Stimulated activated CD4-positive, alpha-beta T cell treated with anti-CD3 and anti-CD28 coated beads, Interleukin-15, amount 100 ng/mL, for 48 hours (primary cell): ENCODE data around the gene ZXDC.
A peak's percentile ranks its signal among the peaks of the same experiment; 100 is the strongest.

Experiments used
- DNase-seq, 2 donors: peaks; one replicate each; pipeline ENCODE4 v3.0.0-alpha.2; 2020; ENCODE audit warnings: low read depth in 2 of 2

Gene ZXDC

DNA sequence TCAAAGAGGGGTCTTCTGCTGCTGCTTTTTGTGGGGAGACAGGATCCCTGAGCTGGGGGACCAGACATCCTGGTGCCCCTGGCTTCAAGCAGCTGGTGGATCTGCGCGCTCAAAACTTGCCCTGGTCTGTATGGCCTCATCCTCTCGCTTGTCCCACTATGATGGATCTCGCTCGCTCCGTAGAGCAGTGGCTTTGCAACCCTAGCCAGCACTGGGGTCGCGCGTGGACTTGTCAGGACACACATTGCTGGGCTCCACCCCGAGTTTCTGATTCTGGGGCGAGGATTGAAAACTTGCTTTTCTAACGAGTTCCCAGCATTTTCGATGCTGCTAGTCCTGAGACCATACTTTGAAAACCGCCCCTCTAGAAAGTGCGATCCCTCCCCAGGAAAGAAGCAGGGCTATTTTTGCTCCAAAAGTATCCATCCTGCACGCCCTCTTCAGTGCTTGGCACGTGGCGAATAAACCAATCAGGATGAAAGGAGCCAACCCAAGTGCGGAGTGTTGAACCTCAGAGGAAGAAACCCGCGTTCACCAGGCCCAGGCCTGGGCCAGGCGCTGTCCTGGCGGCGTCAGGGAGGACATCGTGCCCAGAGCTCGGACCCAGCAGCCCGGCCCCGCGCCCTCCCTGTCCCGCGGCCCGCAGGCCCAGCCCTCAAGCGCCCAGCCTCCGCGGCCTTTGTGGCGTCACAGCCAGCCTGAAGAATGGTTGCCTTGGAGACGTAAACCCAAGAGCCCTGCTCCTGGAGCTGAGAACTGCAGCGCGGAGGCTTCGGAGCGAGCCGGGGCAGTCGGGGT lies 81.3 kb downstream of the ZXDC start, which contains the start of gene CFAP100:
Gene CFAP100 (plus strand): TSS at position 731 of the 798 bp plus-strand sequence. CDS start 1,092 bp downstream, outside the sequence.
- no peak for DNase-seq

DNA sequence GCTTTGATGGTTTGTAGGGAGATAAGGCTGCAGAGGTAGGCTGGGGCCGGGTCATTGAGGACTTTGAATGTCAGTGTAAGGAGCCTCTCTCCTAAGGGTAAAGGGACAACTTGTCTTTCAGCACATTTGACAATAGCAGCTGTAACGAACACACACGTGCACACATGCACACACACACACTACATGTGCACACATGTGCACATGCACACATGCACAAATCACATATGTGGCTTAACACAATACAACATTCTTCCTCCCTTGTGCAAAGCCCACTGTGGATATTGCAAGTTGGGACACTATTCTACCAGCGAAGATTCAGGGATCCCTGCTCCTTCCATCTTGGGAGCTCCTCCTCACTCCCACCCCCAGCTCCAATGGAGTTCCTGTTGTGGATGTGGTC lies 82.1 kb downstream of the ZXDC start:
- DNase-seq, result no peak

DNA sequence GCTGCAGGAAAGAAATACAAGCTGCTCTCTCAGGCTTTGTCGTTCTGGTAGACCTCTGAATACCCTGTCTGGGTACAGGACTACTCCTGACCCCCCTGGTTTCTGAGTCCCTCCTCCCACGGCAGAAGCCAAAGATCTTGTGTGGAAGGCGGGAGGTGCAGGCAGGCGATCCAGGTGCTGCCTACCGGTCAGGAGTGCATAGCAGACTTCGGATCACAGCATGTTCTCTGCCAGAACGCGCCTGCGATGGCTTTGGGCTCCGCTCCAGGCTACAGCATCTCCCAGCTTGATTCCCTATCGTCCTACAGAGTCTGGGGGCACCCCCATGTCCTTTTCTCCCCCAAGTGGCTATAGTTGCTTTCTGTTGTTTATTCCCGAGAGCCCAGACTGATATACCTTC lies 83.4 kb downstream of the ZXDC start:
- DNase-seq, result no peak

DNA sequence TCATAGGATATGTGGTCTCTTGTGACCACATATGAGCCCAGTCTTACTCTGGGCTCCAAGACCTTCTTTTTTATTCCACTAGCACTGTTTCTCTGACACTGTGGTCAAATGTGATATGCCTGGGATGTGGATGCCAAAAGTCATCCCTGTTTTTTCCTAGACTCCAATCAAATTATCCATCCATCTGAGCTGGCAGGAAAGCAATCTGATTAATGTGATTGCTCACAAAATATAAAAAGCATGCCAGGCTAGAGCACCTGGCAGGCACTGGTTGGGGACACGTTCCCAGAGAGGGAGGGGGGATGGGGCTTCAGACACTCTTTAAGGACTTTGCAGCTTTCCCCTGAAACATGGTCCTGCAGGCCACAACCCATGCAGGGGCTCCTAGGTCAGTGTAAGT lies 84.1 kb downstream of the ZXDC start:
- DNase-seq, result no peak

DNA sequence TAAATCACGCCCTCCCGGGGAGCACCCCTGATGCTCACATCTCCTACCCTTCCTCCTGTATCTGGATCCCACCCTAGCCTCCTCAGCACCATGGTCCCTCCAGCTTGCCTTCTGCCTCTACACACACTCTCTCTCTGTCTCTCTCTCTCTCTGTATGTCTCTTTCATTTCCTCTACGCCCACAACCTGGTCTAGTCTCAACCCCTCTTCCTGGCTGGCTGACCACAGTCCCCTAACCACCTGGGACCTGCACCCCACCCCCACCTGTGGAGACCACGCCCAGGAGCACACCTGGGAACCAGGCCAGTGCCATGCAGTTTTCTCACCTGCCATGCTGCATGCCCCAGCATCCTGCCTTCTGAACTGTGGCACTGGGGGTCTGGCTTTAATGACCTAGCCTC lies 84.9 kb downstream of the ZXDC start:
- no peak for DNase-seq

DNA sequence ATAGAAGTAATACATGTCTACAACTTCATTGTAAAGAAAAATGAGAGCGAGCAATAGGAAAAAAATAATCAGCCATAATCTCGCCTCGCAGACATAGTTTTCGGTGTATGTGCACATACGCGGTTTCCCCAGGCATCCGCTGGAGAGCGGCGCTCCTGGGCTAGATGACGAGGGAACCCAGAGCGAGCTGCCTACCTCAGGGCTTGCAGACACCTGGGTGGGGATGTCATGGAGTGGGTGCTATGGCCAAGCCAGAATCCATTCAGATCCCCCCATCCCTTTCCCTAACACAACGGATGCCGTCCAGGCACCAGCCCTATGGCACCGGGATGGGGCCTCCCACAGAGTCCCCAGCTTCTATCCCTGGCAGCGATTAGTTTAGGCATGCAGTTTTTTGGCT lies 85.5 kb downstream of the ZXDC start:
- no peak for DNase-seq

DNA sequence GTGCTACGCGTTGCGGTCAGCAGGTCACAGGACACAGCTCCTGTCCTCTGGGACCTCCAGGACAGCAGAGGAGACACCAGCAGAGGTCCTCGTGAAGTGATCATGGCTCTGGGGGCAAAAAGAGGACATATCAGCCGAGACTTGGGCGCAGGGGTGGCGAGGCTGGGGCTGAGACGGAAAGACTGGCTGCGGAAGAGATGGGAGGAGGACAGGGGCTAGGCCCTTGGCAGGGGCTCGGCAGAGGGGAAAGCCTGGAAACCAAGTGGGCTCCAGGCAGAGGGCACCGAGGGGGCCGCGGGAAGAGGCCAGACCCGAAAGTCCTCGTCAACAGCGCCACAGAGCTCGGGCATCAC lies 85.9 kb downstream of the ZXDC start:
- DNase-seq, result no peak

DNA sequence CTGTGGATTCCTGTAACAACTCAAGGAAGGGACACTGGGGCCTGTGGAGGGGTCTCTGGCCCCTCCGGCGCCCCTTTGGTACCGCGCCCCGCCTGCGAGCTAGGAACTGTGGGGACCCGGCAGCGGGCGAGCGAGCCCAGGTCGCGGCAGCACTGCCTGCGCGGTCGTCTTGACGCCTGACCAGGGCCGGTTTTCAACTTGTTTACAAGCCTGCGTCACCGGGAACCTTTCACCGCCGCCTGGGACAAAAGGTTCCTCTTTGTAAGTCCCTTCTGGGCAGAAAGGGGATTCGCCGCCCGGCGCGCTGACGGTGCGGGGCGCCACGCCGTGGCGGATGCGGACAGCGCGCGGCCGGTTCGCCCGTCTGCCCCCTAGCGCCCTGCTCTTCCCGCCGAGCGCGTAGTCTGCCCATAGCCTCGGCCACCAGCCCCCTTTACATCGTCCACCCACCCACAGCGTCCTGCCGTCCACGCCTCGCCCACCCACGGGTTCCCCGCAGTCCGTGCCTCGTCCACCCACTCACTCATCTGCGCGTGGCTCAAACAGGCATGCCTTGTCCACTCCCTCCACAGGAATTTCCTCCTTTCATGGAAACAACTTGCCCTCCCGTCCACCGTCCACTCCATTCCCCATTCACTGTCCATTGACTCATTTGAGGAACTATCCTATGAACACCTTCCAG lies 86.4 kb downstream of the ZXDC start:
- DNase-seq, result peak in 1 of 2 donors; percentile 17
